Activated CD8-positive, alpha-beta T cell treated with anti-CD3 and anti-CD28 coated beads for 36 hours (primary cell): Measurements from ENCODE around the gene PRCD. TPM values are rescaled to one million over a fixed set of nuclear protein-coding genes. Genes with fewer than 3 reads are reported as not detected.

Experiments
- ATAC-seq: fragments of 200-7000 bp; cut with Tn5 transposase; one replicate; pipeline ENCODE4 v1.10.0; 2021; ENCODE audit warnings: mild to moderate bottlenecking, moderate library complexity
- CTCF ChIA-PET: fragments of 350-600 bp; sonication (Branson Sonifier 250); formaldehyde crosslinking; loops from one replicate; lab custom pipeline; 2021; ENCODE audit warnings: antibody characterized with exemption; lab: Charles Lee
- POLR2A ChIA-PET: fragments of 350-600 bp; sonication (Branson Sonifier 250); formaldehyde crosslinking; loops from one replicate; lab custom pipeline; 2021; ENCODE audit warnings: antibody characterized with exemption; lab: Charles Lee
- DNase-seq: peaks from one replicate; pipeline ENCODE4 v3.0.0-alpha.2; 2020
- H3K27ac Mint-ChIP-seq: one replicate; pipeline ENCODE4 v1.8.0; 2021; ENCODE audit warnings: mild to moderate bottlenecking, mixed read lengths
- H3K27me3 Mint-ChIP-seq: one replicate; pipeline ENCODE4 v1.8.0; 2021; ENCODE audit warnings: mixed read lengths
- H3K36me3 Mint-ChIP-seq: one replicate; pipeline ENCODE4 v1.8.0; 2021; ENCODE audit warnings: low read depth, mixed read lengths
- H3K4me1 Mint-ChIP-seq: one replicate; pipeline ENCODE4 v1.8.0; 2021; ENCODE audit warnings: low read depth, mixed read lengths
- H3K4me3 Mint-ChIP-seq: one replicate; pipeline ENCODE4 v1.8.0; 2021; ENCODE audit warnings: mild to moderate bottlenecking, moderate library complexity, mixed read lengths
- H3K9me3 Mint-ChIP-seq: one replicate; pipeline ENCODE4 v1.8.0; 2021; ENCODE audit warnings: mixed read lengths
- CTCF ChIP-seq: fragments of 200-600 bp; IDR thresholded peaks from one replicate; pipeline ENCODE4 v1.8.0; 2022; ENCODE audit warnings: antibody characterized with exemption, mild to moderate bottlenecking
- intact Hi-C: fragments of 100-400 bp; cut with micrococcal nuclease; formaldehyde crosslinking; loops from one replicate; pipeline ENCODE4 v1.10.0; 2022
- total RNA-seq, 2 experiments: library from RNA; stranded (reverse); gene quantifications; one replicate each; pipeline ENCODE4 v1.2.3, GENCODE V29; 2021

Gene PRCD
- total RNA-seq, 2 experiments from 2014 or later: not detected

GRCh38 chr17:76537578-76538280 is 2.1 kb upstream of the PRCD start, which contains the start of gene CYGB:
Gene CYGB, minus strand, starts transcription at chr17:76537709. Its CDS starts 167 bp downstream, at chr17:76537542.
- Mint-ChIP-seq H3K4me1 (peaks cover 8% of the 10 kb centered on the region), H3K9me3 (no peaks in the 10 kb centered on the region), H3K36me3 (no peaks in the 10 kb centered on the region), H3K27me3 (peaks cover 24% of the 10 kb centered on the region), H3K4me3 (no peak within 1 kb of the TSS), H3K27ac (no peak within 1 kb of the TSS)
- TF ChIP-seq CTCF: no peak
- ChIA-PET POLR2A (no interaction called here), CTCF (interaction anchor here (1.0 to 3.7 kb wide), 3 partner anchors 14 to 49 kb away, joined by 3 to 19 read pairs (median 4); no protein-coding TSS in a partner anchor)
- DNase-seq: no peak
- peak; percentile 40 for ATAC-seq
- intact Hi-C loops: no loop called here

GRCh38 chr17:76538281-76538931 is 1.4 kb upstream of the PRCD start:
- peaks cover 24% of the 10 kb centered on the region for H3K27me3 Mint-ChIP-seq
- POLR2A ChIA-PET: interaction anchor here (0.8 to 1.2 kb wide), 2 partner anchors 26 to 29 kb away, joined by 3 read pairs; no protein-coding TSS in a partner anchor
- no peak for ATAC-seq
- CTCF ChIA-PET: interaction anchor here (1.0 to 3.7 kb wide), 3 partner anchors 15 to 48 kb away, joined by 3 to 19 read pairs (median 4); no protein-coding TSS in a partner anchor
- no peak for TF ChIP-seq CTCF
- H3K9me3 Mint-ChIP-seq: no peaks in the 10 kb centered on the region
- H3K4me1 Mint-ChIP-seq: peaks cover 8% of the 10 kb centered on the region
- DNase-seq: no peak
- no peak overlapping the region for H3K4me3 Mint-ChIP-seq
- no peak overlapping the region for H3K27ac Mint-ChIP-seq
- intact Hi-C loops: no loop called here
- H3K36me3 Mint-ChIP-seq: no peaks in the 10 kb centered on the region

GRCh38 chr17:76538941-76539570 is 788 bp upstream of the PRCD start:
- Mint-ChIP-seq H3K27ac (no peak overlapping the region), H3K36me3 (no peaks in the 10 kb centered on the region), H3K27me3 (peaks cover 24% of the 10 kb centered on the region), H3K9me3 (no peaks in the 10 kb centered on the region), H3K4me3 (no peak overlapping the region), H3K4me1 (peaks cover 8% of the 10 kb centered on the region)
- ATAC-seq (no peak), DNase-seq (no peak)
- POLR2A ChIA-PET: interaction anchor here (0.8 to 1.2 kb wide), 2 partner anchors 25 to 28 kb away, joined by 3 read pairs; no protein-coding TSS in a partner anchor
- TF ChIP-seq CTCF: no peak
- CTCF ChIA-PET: interaction anchor here (1.0 to 3.7 kb wide), 4 partner anchors 16 to 85 kb away, joined by 3 to 19 read pairs (median 6); no protein-coding TSS in a partner anchor
- intact Hi-C loops: no loop called here

- no peak overlapping the region for H3K27ac Mint-ChIP-seq
- H3K4me1 Mint-ChIP-seq: peaks cover 8% of the 10 kb centered on the region
- POLR2A ChIA-PET: interaction anchor here (0.9 to 1.0 kb wide), 2 partner anchors 17 to 19 kb away, joined by 3 to 4 read pairs; no protein-coding TSS in a partner anchor
- H3K9me3 Mint-ChIP-seq: no peaks in the 10 kb centered on the region
- no peak for TF ChIP-seq CTCF
- no peak overlapping the region for H3K4me3 Mint-ChIP-seq
- H3K36me3 Mint-ChIP-seq: no peaks in the 10 kb centered on the region
- ATAC-seq (peak; percentile 84), DNase-seq (peak; percentile 50)
- intact Hi-C loops: no loop called here
- CTCF ChIA-PET: interaction anchor here (0.6 to 3.7 kb wide), 6 partner anchors 8 to 140 kb away, joined by 3 to 19 read pairs (median 4); no protein-coding TSS in a partner anchor
- H3K27me3 Mint-ChIP-seq: peaks cover 26% of the 10 kb centered on the region
Measured at GRCh38 chr17:76540381-76541300, 797 bp downstream of the PRCD start.
